Measurements from ENCODE around the gene PSME1. TPM values are rescaled to one million over a fixed set of nuclear protein-coding genes. Genes with fewer than 3 reads are reported as not detected.

PSME1 gene
- total and polyA plus RNA-seq, 10 of the 15 experiments (the other 5 are each of a cell fraction or from before 2014, with no cell fraction given) = 250 to 1,378 (median 412) TPM

- peak; percentile 63; the same call in 1 of the 2 replicates for TF ChIP-seq ATF7 (IDR thresholded peaks at IDR 0.05; ENCODE audit: low read depth)
- TF ChIP-seq BMI1 (IDR thresholded peaks at IDR 0.05; ENCODE audit: borderline replicate concordance) = no peak
- peak in 1 of 2 experiments; percentile 52; a peak in 1 of 4 replicates for TF ChIP-seq EP300 (IDR thresholded peaks at IDR 0.05; ENCODE audit: borderline replicate concordance in 1 of 2, control insufficient read depth in 1 of 2, low read depth in 2 of 2, low read length in 2 of 2)
- peak; percentile 65 for TF ChIP-seq RAD21 (IDR thresholded peaks at IDR 0.05; ENCODE audit: insufficient read depth, low read depth, low read length)
- TF ChIP-seq, protein P1, sequence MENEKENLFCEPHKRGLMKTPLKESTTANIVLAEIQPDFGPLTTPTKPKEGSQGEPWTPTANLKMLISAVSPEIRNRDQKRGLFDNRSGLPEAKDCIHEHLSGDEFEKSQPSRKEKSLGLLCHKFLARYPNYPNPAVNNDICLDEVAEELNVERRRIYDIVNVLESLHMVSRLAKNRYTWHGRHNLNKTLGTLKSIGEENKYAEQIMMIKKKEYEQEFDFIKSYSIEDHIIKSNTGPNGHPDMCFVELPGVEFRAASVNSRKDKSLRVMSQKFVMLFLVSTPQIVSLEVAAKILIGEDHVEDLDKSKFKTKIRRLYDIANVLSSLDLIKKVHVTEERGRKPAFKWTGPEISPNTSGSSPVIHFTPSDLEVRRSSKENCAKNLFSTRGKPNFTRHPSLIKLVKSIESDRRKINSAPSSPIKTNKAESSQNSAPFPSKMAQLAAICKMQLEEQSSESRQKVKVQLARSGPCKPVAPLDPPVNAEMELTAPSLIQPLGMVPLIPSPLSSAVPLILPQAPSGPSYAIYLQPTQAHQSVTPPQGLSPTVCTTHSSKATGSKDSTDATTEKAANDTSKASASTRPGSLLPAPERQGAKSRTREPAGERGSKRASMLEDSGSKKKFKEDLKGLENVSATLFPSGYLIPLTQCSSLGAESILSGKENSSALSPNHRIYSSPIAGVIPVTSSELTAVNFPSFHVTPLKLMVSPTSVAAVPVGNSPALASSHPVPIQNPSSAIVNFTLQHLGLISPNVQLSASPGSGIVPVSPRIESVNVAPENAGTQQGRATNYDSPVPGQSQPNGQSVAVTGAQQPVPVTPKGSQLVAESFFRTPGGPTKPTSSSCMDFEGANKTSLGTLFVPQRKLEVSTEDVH (IDR thresholded peaks at IDR 0.05; ENCODE audit: low read depth, partially characterized antibody) = peak; percentile 58
- peak; percentile 84 for TF ChIP-seq IKZF1 (conservative IDR thresholded peaks at IDR 0.05)
- TF ChIP-seq NR2C2 (IDR thresholded peaks at IDR 0.05; ENCODE audit: borderline replicate concordance, control insufficient read depth, insufficient read length, low read depth) = no peak
- peak; percentile 94; the same call in 1 of the 2 replicates for TF ChIP-seq SMAD5 (IDR thresholded peaks at IDR 0.05; ENCODE audit: low read depth)
- TF ChIP-seq, protein P2, sequence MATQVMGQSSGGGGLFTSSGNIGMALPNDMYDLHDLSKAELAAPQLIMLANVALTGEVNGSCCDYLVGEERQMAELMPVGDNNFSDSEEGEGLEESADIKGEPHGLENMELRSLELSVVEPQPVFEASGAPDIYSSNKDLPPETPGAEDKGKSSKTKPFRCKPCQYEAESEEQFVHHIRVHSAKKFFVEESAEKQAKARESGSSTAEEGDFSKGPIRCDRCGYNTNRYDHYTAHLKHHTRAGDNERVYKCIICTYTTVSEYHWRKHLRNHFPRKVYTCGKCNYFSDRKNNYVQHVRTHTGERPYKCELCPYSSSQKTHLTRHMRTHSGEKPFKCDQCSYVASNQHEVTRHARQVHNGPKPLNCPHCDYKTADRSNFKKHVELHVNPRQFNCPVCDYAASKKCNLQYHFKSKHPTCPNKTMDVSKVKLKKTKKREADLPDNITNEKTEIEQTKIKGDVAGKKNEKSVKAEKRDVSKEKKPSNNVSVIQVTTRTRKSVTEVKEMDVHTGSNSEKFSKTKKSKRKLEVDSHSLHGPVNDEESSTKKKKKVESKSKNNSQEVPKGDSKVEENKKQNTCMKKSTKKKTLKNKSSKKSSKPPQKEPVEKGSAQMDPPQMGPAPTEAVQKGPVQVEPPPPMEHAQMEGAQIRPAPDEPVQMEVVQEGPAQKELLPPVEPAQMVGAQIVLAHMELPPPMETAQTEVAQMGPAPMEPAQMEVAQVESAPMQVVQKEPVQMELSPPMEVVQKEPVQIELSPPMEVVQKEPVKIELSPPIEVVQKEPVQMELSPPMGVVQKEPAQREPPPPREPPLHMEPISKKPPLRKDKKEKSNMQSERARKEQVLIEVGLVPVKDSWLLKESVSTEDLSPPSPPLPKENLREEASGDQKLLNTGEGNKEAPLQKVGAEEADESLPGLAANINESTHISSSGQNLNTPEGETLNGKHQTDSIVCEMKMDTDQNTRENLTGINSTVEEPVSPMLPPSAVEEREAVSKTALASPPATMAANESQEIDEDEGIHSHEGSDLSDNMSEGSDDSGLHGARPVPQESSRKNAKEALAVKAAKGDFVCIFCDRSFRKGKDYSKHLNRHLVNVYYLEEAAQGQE (IDR thresholded peaks at IDR 0.05; ENCODE audit: low read depth, low read length) = peak; percentile 56; the same call in 1 of the 2 replicates
- TF ChIP-seq, protein P3, sequence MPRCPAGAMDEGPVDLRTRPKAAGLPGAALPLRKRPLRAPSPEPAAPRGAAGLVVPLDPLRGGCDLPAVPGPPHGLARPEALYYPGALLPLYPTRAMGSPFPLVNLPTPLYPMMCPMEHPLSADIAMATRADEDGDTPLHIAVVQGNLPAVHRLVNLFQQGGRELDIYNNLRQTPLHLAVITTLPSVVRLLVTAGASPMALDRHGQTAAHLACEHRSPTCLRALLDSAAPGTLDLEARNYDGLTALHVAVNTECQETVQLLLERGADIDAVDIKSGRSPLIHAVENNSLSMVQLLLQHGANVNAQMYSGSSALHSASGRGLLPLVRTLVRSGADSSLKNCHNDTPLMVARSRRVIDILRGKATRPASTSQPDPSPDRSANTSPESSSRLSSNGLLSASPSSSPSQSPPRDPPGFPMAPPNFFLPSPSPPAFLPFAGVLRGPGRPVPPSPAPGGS (IDR thresholded peaks at IDR 0.05; ENCODE audit: borderline replicate concordance, insufficient read depth, low read depth, low read length, poor library complexity, severe bottlenecking) = peak; percentile 16
- TF ChIP-seq SREBF1 (IDR thresholded peaks at IDR 0.05; ENCODE audit: low read length) = no peak
- TF ChIP-seq, protein P4, sequence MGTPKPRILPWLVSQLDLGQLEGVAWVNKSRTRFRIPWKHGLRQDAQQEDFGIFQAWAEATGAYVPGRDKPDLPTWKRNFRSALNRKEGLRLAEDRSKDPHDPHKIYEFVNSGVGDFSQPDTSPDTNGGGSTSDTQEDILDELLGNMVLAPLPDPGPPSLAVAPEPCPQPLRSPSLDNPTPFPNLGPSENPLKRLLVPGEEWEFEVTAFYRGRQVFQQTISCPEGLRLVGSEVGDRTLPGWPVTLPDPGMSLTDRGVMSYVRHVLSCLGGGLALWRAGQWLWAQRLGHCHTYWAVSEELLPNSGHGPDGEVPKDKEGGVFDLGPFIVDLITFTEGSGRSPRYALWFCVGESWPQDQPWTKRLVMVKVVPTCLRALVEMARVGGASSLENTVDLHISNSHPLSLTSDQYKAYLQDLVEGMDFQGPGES (IDR thresholded peaks at IDR 0.05) = peak; percentile 16; the same call in 1 of the 2 replicates
Observed at GRCh38 chr14:24160850-24161804, 25.1 kb downstream of the PSME1 start, which contains the start of gene IRF9 (continued).
